ENCODE measurements around the gene PTPRN2.

Gene PTPRN2

GRCh38 chr7:158126661-158127060 lies 461.0 kb downstream of the PTPRN2 start:
- H3K4me3 ChIP-seq, result no peak overlapping the region
- TF ChIP-seq CTCF (IDR thresholded peaks at IDR 0.05), result no peak
- no peak overlapping the region for H3K27ac ChIP-seq
- no peak for DNase-seq (ENCODE audit: low spot score)

DNA sequence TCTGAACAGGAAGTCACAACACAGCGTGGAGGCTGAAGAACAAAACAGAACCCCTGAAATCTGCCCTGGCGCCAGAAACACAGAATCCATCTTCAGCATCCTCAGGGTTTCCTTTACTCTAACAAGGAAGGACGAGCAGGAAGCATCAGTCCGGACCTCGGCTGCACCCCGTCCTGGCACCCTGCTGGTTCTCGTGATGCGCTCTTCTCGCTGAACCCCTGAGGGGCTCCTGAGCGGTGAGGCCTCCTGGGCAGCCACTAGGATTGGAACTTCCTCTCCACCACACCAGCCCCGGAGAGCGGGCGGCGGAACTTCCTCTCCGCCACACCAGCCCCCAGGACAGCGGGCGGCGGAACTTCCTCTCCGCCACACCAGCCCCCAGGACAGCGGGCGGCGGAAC lies 461.9 kb downstream of the PTPRN2 start:
- no peak overlapping the region for H3K27ac ChIP-seq
- no peak overlapping the region for H3K4me3 ChIP-seq
- no peak for DNase-seq (ENCODE audit: low spot score)
- TF ChIP-seq CTCF (IDR thresholded peaks at IDR 0.05), result no peak

- DNase-seq (ENCODE audit: low spot score), result no peak
- H3K27ac ChIP-seq, result no peak overlapping the region
- H3K4me3 ChIP-seq, result no peak overlapping the region
- TF ChIP-seq CTCF (IDR thresholded peaks at IDR 0.05), result no peak
Observed at GRCh38 chr7:158125091-158125490, 462.5 kb downstream of the PTPRN2 start.

DNA sequence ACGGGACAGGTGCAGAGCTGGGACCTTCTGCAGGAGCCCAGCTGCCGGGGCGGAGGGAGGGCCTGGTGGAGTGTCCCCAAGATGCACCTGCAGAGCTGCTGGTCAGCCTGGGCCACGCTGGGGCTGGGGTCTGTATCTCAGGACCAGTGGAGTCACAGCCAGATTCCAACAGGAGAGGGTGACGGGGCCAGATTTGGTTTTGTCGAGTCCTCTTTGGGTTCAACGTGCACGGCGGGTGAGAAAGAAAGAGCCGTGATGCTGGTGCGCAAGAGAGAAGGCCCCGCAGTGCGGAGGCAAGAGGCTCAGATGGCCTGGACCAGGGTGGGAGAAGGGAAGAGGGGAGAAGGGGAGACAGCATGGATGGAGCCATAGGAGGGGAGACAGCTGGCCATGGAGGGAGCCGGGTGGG lies 462.9 kb downstream of the PTPRN2 start:
- no peak for DNase-seq (ENCODE audit: low spot score)
- no peak overlapping the region for H3K4me3 ChIP-seq
- no peak for TF ChIP-seq CTCF (IDR thresholded peaks at IDR 0.05)
- H3K27ac ChIP-seq, result no peak overlapping the region

DNA sequence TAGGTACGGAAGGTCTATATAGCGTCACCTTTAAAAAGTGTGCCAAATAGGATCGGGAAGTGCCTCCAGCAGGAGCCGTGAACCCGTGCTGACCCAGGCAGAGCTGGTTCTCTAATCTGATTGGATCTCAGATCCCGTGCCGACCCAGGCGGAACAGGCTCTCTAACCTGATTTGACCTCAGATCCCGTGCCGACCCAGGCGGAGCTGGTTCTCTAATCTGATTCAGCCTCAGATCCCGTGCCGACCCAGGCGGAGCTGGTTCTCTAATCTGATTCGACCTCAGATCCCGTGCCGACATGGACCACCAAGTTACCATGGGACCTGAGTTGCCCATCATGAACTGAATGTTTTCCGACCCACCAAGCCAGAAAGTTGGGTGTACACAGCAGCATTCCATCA lies 463.9 kb downstream of the PTPRN2 start:
- Histone ChIP-seq H3K27ac (no peak overlapping the region), H3K4me3 (no peak overlapping the region)
- DNase-seq (ENCODE audit: low spot score), result no peak
- TF ChIP-seq CTCF (IDR thresholded peaks at IDR 0.05), result no peak

DNA sequence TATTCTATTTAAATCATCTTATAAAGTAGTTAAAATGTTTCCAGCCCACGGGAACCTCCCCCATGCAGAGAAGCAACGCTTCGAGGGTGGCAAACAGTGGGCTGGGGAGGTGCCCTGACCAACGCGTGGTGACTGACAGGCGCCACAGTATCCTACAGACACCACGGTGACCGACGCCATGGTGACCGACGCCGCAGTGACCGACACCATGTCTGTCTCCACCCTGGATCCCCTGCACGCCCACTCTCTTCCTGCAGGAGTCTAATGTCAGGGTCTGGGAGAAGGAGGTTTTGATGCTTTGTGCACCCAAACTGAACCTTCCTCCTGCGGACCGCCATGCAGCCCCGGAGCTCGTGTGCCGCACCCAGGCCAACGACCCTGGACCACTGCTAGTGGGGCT lies 464.4 kb downstream of the PTPRN2 start:
- TF ChIP-seq CTCF (IDR thresholded peaks at IDR 0.05), result no peak
- Histone ChIP-seq H3K4me3 (no peak overlapping the region), H3K27ac (no peak overlapping the region)
- no peak for DNase-seq (ENCODE audit: low spot score)

DNA sequence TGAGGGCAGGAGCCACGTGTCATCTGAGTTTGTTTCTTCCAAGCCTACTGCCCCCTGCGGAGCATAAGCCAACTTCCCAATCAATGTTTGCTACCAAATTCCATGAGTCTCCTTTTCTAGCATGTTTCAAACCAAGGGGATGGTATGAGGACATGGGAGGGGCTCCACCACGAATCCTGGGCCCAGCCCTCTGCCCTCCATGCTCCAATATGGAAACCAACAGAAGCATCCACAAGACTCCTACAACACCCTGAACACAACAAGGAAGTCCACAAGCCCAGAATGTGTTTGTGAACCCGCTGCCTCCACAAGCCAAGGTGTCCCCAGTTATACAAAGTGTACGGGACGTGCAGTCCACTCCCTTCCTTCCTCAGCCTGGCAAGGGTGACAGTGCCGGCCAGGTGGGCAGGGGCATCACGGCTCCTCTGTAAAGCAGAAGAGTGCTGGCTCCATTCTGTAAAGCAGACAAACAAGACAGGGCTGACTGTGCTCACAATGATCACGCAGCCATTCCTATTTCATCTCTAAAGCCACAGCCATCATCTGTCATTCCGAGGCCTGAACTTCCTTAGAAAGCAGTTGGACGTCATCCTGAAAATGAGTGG lies 466.1 kb downstream of the PTPRN2 start:
- TF ChIP-seq CTCF (IDR thresholded peaks at IDR 0.05), result no peak
- no peak overlapping the region for H3K27ac ChIP-seq
- no peak for DNase-seq (ENCODE audit: low spot score)
- H3K4me3 ChIP-seq, result no peak overlapping the region
